Fibroblast of lung (primary cell): ENCODE data around the gene IFT52. TPM values are rescaled to one million over a fixed set of nuclear protein-coding genes. Genes with fewer than 3 reads are reported as not detected.
A peak's percentile ranks its signal among the peaks of the same experiment; 100 is the strongest.

Experiments
- DNase-seq, 2 donors: peaks; one replicate each; pipeline versions ENCODE4 v3.0.0 to v3.0.0-alpha.2; 2010; ENCODE audit warnings: low read depth in 2 of 2
- H2AFZ ChIP-seq: 2 replicates; pipeline ENCODE4 v1.5.1; 2012; ENCODE audit warnings: low read length, control low read depth, inconsistent platforms
- H3K27ac ChIP-seq: 2 replicates; pipeline ENCODE4 v1.5.1; 2011; ENCODE audit warnings: low read length, control low read depth; ENCODE audit not compliant: insufficient read depth
- H3K27me3 ChIP-seq: 2 replicates; pipeline ENCODE4 v1.5.1; 2011; ENCODE audit warnings: mild to moderate bottlenecking, low read length; ENCODE audit not compliant: control insufficient read depth, insufficient read depth
- H3K36me3 ChIP-seq: 2 replicates; pipeline ENCODE4 v1.5.1; 2011; ENCODE audit warnings: low read length; ENCODE audit not compliant: control insufficient read depth, insufficient read depth
- H3K4me1 ChIP-seq: 2 replicates; pipeline ENCODE4 v1.5.1; 2011; ENCODE audit warnings: low read length; ENCODE audit not compliant: control insufficient read depth, insufficient read depth; ENCODE audit errors: extremely low read depth
- H3K4me2 ChIP-seq: 2 replicates; pipeline ENCODE4 v1.5.1; 2011; ENCODE audit warnings: low read length, control low read depth; ENCODE audit not compliant: insufficient read depth; ENCODE audit errors: extremely low read depth
- H3K4me3 ChIP-seq, 4 experiments: fragments of 200-600 bp in 1 of 4; sonication (generic) in 1 of 4; replicated peaks in 1 of 4; 2 replicates each; pipeline ENCODE4 v1.5.1; 2011 to 2016; ENCODE audit warnings: low read length in 4 of 4, low read depth in 3 of 4, mild to moderate bottlenecking in 3 of 4, control low read depth in 2 of 4, inconsistent platforms in 1 of 4, mixed read lengths in 1 of 4; ENCODE audit not compliant: insufficient read depth in 1 of 4; ENCODE audit errors: control extremely low read depth in 1 of 4
- H3K79me2 ChIP-seq: 2 replicates; pipeline ENCODE4 v1.5.1; 2012; ENCODE audit warnings: mild to moderate bottlenecking, low read length, inconsistent platforms; ENCODE audit not compliant: control insufficient read depth, insufficient read depth
- H3K9ac ChIP-seq: 2 replicates; pipeline ENCODE4 v1.5.1; 2011; ENCODE audit warnings: mild to moderate bottlenecking, low read length, control low read depth; ENCODE audit not compliant: insufficient read depth
- H3K9me3 ChIP-seq: 2 replicates; pipeline ENCODE4 v1.5.1; 2012; ENCODE audit warnings: low read depth, low read length; ENCODE audit not compliant: control insufficient read depth, insufficient read depth
- H4K20me1 ChIP-seq: 2 replicates; pipeline ENCODE4 v1.5.1; 2011; ENCODE audit warnings: low read length; ENCODE audit not compliant: control insufficient read depth, insufficient read depth; ENCODE audit errors: extremely low read depth
- EZH2 ChIP-seq: IDR thresholded peaks from 2 replicates; pipeline ENCODE4 v1.5.1; 2012; ENCODE audit warnings: low read length, control low read depth, mild to moderate bottlenecking; ENCODE audit errors: missing control alignments
- polyA plus RNA-seq, 2 donors: library from polyadenylated mRNA; depleted of rRNA in 1 of 2; stranded (reverse) in 1 of 2; unstranded in 1 of 2; fragments of >200 nt; gene quantifications; 2 replicates each; pipeline ENCODE4 v1.2.1, GENCODE V29; 2011 to 2012; ENCODE audit warnings: missing spikeins in 1 of 2
- total RNA-seq: library from RNA; depleted of rRNA; stranded (reverse); fragments of >200 nt; gene quantifications from 2 replicates; pipeline ENCODE4 v1.2.1, GENCODE V29; 2014
- TF ChIP-seq, protein P1 (sequence below), 2 donors: IDR thresholded peaks in 1 of 2; conservative IDR thresholded peaks in 1 of 2; 1 replicate in 1 of 2; 2 replicates in 1 of 2; pipeline ENCODE4 v1.5.1; 2011 to 2012; ENCODE audit warnings: low read length in 2 of 2, control low read depth in 1 of 2, inconsistent platforms in 1 of 2, low read depth in 1 of 2, mild to moderate bottlenecking in 1 of 2

The IFT52 gene
- total and polyA plus RNA-seq, 2 donors (not counting 1 experiment from before 2014, with no cell fraction given), result 38.8 to 41.9 TPM

DNA sequence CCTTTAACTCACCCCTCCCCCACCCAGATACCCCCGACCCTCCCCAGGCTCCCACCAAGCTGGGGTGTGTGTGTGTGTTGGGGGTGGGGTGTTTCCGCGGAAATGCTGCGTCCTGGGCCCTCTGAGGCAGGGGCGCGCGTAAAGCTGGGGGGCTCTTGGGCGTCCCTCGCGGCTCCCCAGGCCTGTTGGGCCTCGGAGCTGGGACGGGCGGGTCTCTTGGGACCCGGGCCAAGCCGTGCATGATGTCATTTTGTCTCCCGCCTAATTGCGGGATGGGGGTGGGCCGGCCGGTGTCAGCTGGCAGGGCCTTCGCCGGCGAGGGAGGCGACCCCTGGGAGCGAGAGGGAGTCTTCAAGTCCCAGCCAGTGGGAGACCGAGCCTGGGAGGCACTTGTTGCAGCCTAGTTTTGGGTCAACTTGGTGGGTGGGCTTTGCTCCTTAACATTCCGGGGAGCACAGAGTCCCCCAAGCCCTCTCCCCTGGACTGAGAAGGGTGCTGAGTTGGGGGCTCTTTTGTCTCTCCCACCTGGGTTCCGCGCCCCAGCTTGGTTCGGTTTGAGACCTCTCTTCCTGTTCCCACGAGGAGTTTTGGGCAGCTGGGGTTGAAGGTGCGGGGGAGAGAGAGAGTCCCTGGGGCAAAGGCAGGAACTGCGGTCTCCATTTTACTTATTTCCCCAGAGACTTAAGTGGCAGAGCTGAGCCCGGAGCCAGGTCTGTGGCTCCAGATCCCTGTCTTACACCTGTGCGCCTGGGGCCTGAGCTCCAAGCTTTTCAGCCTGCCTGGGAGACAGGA lies 76.8 kb downstream of the IFT52 start:
- H3K79me2 ChIP-seq, result no peaks in the 10 kb centered on the region
- no peaks in the 10 kb centered on the region for H3K9me3 ChIP-seq
- no peak overlapping the region for H2AFZ ChIP-seq
- H3K36me3 ChIP-seq, result no peaks in the 10 kb centered on the region
- peak overlapping the region; percentile 13 for H3K9ac ChIP-seq
- DNase-seq, result peak in 1 of 2 donors; percentile 13
- peak overlapping the region; percentile 19 to 47 (median 26) for H3K4me3 ChIP-seq
- TF ChIP-seq EZH2, result no peak
- TF ChIP-seq, protein P1, sequence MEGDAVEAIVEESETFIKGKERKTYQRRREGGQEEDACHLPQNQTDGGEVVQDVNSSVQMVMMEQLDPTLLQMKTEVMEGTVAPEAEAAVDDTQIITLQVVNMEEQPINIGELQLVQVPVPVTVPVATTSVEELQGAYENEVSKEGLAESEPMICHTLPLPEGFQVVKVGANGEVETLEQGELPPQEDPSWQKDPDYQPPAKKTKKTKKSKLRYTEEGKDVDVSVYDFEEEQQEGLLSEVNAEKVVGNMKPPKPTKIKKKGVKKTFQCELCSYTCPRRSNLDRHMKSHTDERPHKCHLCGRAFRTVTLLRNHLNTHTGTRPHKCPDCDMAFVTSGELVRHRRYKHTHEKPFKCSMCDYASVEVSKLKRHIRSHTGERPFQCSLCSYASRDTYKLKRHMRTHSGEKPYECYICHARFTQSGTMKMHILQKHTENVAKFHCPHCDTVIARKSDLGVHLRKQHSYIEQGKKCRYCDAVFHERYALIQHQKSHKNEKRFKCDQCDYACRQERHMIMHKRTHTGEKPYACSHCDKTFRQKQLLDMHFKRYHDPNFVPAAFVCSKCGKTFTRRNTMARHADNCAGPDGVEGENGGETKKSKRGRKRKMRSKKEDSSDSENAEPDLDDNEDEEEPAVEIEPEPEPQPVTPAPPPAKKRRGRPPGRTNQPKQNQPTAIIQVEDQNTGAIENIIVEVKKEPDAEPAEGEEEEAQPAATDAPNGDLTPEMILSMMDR (conservative IDR thresholded peaks at IDR 0.05 in 1 of 2, IDR thresholded peaks at IDR 0.05 in 1 of 2; ENCODE audit: low read depth in 1 of 2, low read length in 2 of 2), result no peak
- H3K27me3 ChIP-seq, result no peaks in the 10 kb centered on the region
- no peak overlapping the region for H3K27ac ChIP-seq
- no peaks in the 10 kb centered on the region for H4K20me1 ChIP-seq
- H3K4me2 ChIP-seq, result peak overlapping the region; percentile 77
- no peaks in the 10 kb centered on the region for H3K4me1 ChIP-seq

DNA sequence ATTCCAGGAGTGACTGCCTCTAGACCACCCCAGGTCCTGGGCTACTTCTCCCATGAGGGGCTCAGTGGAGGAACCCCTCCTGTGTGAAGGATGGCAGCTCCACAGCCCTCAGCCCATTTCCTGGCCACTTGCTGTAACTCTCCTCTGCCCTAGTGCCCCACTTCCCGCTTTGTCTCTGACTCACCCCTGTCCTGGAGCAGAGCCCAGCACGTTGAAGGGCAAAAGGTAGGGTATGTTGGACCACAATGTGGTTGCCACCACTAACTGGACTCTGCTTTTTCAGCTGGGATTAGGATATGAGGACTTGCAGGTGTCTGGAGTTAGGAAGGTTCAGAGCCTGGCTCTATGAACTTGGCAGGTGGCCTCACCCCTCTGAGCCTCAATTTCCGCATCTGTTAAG lies 78.6 kb downstream of the IFT52 start:
- H3K27me3 ChIP-seq, result no peaks in the 10 kb centered on the region
- no peak overlapping the region for H3K9ac ChIP-seq
- TF ChIP-seq EZH2, result no peak
- TF ChIP-seq, protein P1 (conservative IDR thresholded peaks at IDR 0.05 in 1 of 2, IDR thresholded peaks at IDR 0.05 in 1 of 2; ENCODE audit: low read depth in 1 of 2, low read length in 2 of 2), result no peak
- H3K27ac ChIP-seq, result no peak overlapping the region
- H2AFZ ChIP-seq, result no peak overlapping the region
- no peaks in the 10 kb centered on the region for H4K20me1 ChIP-seq
- DNase-seq, result peak; percentile 64 to 73
- no peaks in the 10 kb centered on the region for H3K4me1 ChIP-seq
- H3K4me2 ChIP-seq, result no peak overlapping the region
- no peaks in the 10 kb centered on the region for H3K9me3 ChIP-seq
- H3K79me2 ChIP-seq, result no peaks in the 10 kb centered on the region
- no peak overlapping the region for H3K4me3 ChIP-seq
- peaks cover 2% of the 10 kb centered on the region for H3K36me3 ChIP-seq

DNA sequence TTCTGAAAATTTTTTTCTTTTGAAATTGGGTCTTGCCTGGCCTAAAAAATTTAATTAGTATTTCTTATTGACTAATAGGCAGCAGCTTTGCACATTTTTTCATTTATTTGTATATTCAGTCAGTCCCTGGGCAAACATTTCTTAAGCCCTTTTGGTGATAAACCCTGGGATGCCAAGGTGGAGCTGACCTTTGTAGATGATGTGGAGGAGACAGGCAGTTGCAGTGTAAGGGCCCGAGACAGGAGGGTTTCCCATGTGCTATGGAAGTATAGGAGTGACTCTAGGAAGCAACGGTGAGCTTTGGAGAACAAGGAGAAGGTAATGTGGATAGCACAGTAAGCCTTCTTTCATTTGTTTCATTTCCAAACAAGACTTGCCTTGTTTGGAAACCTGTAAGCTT lies 79.7 kb downstream of the IFT52 start:
- DNase-seq, result no peak
- no peak overlapping the region for H3K4me3 ChIP-seq
- H3K9me3 ChIP-seq, result no peaks in the 10 kb centered on the region
- no peaks in the 10 kb centered on the region for H3K27me3 ChIP-seq
- H3K4me2 ChIP-seq, result no peak overlapping the region
- no peaks in the 10 kb centered on the region for H3K4me1 ChIP-seq
- peaks cover 2% of the 10 kb centered on the region for H3K36me3 ChIP-seq
- H4K20me1 ChIP-seq, result no peaks in the 10 kb centered on the region
- no peak overlapping the region for H3K9ac ChIP-seq
- no peak overlapping the region for H2AFZ ChIP-seq
- no peak for TF ChIP-seq EZH2
- TF ChIP-seq, protein P1 (conservative IDR thresholded peaks at IDR 0.05 in 1 of 2, IDR thresholded peaks at IDR 0.05 in 1 of 2; ENCODE audit: low read depth in 1 of 2, low read length in 2 of 2), result no peak
- H3K79me2 ChIP-seq, result no peaks in the 10 kb centered on the region
- H3K27ac ChIP-seq, result no peak overlapping the region
